Coronary artery (tissue), 2 donors: ENCODE measurements around the gene CNNM2.
"Not testable (repeated sequence)": the region's sequence is repeated elsewhere in the genome, so short reads cannot be mapped to it uniquely, and the experiment has no call there.

ENCODE experiments used
- DNase-seq: peaks from one replicate; pipeline ENCODE4 v3.0.0-alpha.2; 2017; ENCODE audit warnings: low spot score
- H3K27ac ChIP-seq, 2 donors: fragments of 200-600 bp; sonication (generic); one replicate each; pipeline ENCODE4 v1.5.1; 2016 to 2019
- H3K4me3 ChIP-seq: fragments of 200-600 bp; sonication (generic); 2 replicates; pipeline ENCODE4 v1.5.1; 2016; ENCODE audit warnings: mild to moderate bottlenecking, moderate library complexity
- TF ChIP-seq, protein P1 (sequence below): fragments of 200-600 bp; sonication (generic); IDR thresholded peaks from one replicate; pipeline ENCODE4 v1.5.1; 2019; ENCODE audit warnings: antibody characterized with exemption

CNNM2 gene

DNA sequence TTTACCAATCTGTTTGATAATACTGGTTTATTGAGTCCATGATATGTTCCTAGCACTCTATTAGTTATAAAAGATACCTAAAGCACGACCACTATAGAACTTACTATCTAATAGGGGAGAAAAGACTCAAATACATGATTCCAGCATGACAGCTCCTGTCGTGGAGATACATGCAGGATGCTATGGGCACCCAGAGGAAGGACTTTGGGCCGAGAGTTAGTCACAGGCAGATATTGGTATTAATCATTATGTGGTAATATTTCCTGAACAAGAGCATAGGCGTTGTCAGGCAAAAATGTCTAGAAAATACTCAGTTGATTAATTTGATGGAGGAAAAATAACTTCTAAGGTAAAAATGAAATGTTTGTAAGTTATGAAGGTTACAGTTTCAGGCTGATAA lies 31.8 kb downstream of the CNNM2 start:
- no peak overlapping the region for H3K27ac ChIP-seq
- TF ChIP-seq, protein P1, sequence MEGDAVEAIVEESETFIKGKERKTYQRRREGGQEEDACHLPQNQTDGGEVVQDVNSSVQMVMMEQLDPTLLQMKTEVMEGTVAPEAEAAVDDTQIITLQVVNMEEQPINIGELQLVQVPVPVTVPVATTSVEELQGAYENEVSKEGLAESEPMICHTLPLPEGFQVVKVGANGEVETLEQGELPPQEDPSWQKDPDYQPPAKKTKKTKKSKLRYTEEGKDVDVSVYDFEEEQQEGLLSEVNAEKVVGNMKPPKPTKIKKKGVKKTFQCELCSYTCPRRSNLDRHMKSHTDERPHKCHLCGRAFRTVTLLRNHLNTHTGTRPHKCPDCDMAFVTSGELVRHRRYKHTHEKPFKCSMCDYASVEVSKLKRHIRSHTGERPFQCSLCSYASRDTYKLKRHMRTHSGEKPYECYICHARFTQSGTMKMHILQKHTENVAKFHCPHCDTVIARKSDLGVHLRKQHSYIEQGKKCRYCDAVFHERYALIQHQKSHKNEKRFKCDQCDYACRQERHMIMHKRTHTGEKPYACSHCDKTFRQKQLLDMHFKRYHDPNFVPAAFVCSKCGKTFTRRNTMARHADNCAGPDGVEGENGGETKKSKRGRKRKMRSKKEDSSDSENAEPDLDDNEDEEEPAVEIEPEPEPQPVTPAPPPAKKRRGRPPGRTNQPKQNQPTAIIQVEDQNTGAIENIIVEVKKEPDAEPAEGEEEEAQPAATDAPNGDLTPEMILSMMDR: no peak
- DNase-seq: no peak
- no peak overlapping the region for H3K4me3 ChIP-seq

- Histone ChIP-seq H3K4me3 (no peak overlapping the region), H3K27ac (no peak overlapping the region)
- DNase-seq: no peak
- TF ChIP-seq, protein P1: no peak
Measured at GRCh38 chr10:102951316-102951715, 33.2 kb downstream of the CNNM2 start.

- TF ChIP-seq, protein P1: no peak
- Histone ChIP-seq H3K27ac (no peak overlapping the region), H3K4me3 (no peak overlapping the region)
- DNase-seq: no peak
Measured at GRCh38 chr10:102959360-102959759, 41.3 kb downstream of the CNNM2 start.

GRCh38 chr10:102960157-102960556 lies 42.1 kb downstream of the CNNM2 start:
- Histone ChIP-seq H3K27ac (no peak overlapping the region), H3K4me3 (no peak overlapping the region)
- TF ChIP-seq, protein P1: no peak
- DNase-seq: no peak

- Histone ChIP-seq H3K4me3 (no peak overlapping the region), H3K27ac (no peak overlapping the region)
- no peak for DNase-seq
- TF ChIP-seq, protein P1: no peak
Measured at GRCh38 chr10:102962267-102962666, 44.2 kb downstream of the CNNM2 start.

GRCh38 chr10:102962951-102963755 lies 45.1 kb downstream of the CNNM2 start:
- TF ChIP-seq, protein P1: no peak
- Histone ChIP-seq H3K27ac (no peak overlapping the region), H3K4me3 (no peak overlapping the region)
- DNase-seq: no peak

GRCh38 chr10:102963756-102964025 lies 45.6 kb downstream of the CNNM2 start:
- TF ChIP-seq, protein P1: no peak
- no peak for DNase-seq
- Histone ChIP-seq H3K4me3 (no peak overlapping the region), H3K27ac (no peak overlapping the region)

- not testable (repeated sequence) for H3K4me3 ChIP-seq, DNase-seq
- peak overlapping the region in 1 of 2 donors; percentile 36 for H3K27ac ChIP-seq
Measured at GRCh38 chr10:102964064-102964463, 46.0 kb downstream of the CNNM2 start.
